Activated T-cell treated with anti-CD3 and anti-CD28 coated beads for 4 hours (primary cell): ENCODE measurements around the gene DMRT1.

ENCODE experiments used
- DNase-seq: peaks from one replicate; pipeline ENCODE4 v3.0.0-alpha.2; 2020

The DMRT1 gene

GRCh38 chr9:841371-842209, at the start of gene DMRT1:
Gene DMRT1 (plus strand): TSS chr9:841697. CDS start chr9:841839, 142 bp downstream.
- DNase-seq, result no peak

DNA sequence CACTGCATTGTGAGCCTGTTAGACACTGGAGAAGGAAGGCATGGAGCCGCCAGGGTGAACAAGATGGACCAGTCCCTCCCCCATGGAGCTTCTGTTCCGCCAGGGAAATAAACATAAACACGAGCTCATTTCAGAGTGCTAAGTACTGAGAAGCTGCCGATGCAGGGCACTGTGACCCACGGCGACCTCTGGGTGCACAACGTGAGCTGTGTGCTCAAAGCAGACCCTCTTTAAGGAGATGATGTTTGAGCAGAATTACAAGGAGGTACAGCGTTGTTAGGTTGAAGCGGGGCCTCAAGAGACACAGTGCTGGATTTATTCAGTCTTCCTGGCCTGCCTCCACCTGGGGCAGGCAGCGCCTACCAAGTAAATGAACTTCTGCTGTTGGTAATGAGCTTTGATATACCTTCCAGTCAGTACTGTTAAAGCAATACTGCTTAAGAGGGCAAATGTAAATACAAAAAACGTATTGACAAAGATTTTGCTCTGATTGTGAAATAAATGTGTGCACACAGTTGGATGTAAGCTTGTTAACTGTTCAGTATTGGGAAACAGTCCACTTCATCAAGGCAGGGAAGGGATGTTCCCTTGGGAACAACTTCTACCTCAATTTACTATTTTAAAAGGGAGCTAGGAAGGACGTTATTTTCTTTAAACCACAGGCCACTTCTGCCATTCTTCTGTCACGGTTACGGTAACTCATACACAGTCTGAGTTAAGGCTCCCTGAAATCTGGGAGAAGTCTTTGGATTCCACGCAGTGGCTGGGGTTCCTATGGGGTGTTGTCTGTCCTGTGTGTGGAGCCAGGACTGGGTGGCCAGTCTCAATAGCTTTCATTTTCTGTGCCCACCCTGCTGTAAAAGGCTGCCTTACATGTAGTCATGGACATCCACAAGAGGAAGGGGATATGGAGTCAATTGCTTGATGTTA, 48.9 kb upstream of the DMRT1 start:
- DNase-seq, result no peak

- DNase-seq, result no peak
Observed at GRCh38 chr9:794386-794785, 47.1 kb upstream of the DMRT1 start.

DNA sequence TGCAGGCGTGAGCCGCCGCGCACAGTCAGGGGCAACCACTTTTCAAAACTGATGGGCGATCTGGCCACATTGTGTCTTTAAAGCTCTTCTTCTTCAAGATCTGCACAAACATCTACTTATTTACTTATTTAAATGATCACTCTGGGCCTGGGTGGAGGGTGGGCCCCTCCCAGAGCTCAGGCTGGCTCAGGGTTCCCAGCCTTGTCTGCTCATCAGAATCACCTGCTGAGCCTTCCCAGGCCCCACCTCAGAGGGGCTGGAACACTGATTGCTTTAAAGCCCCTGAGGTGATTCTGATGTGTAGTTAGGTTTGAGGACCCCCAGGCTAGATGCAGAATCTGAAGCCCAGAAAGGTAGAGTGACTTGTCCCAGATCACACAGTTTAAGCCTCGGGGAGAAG, 45.6 kb upstream of the DMRT1 start:
- DNase-seq, result no peak

GRCh38 chr9:800591-801150, 40.8 kb upstream of the DMRT1 start:
- no peak for DNase-seq

GRCh38 chr9:801399-802071, 40.0 kb upstream of the DMRT1 start:
- DNase-seq, result no peak

- DNase-seq, result no peak
Observed at GRCh38 chr9:804026-804425, 37.5 kb upstream of the DMRT1 start.

DNA sequence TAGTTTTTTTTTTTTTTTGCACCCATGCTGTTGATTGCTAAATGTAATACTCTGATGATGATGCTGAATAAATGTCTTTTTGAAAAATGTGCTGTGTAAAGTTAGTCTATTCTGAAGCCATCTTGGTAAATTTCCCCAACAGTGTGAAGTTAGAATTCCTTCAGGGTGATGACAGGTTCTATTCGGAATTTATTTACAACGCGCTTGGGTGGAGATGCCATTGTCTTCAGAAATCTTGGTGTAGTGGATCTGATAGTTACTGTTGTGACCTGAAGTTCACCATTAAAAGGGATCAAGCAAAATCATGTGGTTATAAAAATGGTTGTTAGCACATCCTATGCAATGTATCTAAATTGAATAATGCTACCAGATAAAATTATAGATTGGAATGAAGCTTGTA, 36.3 kb upstream of the DMRT1 start:
- no peak for DNase-seq

GRCh38 chr9:806285-807156, 35.0 kb upstream of the DMRT1 start:
- no peak for DNase-seq

DNA sequence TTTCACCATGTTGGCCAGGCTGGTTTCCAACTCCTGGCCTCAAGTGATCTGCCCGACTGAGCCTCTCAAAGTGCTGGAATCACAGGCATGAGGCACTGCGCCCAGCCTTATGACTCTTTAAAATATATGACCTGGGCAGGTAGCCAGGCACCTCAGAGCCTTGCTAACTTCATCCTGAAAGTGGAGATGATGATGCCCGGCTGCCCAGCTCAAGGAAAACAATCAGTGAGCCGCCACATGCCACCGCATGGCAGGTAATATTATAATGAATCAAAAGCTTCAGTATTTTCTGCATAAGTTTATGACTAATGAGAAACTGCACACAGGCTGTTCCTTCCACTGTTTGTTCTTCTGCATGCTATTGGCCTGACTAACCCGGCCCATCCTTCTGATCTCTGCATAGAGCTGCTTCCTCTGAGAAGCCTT, 30.4 kb upstream of the DMRT1 start:
- no peak for DNase-seq

- DNase-seq, result no peak
Observed at GRCh38 chr9:818958-819357, 22.5 kb upstream of the DMRT1 start.

DNA sequence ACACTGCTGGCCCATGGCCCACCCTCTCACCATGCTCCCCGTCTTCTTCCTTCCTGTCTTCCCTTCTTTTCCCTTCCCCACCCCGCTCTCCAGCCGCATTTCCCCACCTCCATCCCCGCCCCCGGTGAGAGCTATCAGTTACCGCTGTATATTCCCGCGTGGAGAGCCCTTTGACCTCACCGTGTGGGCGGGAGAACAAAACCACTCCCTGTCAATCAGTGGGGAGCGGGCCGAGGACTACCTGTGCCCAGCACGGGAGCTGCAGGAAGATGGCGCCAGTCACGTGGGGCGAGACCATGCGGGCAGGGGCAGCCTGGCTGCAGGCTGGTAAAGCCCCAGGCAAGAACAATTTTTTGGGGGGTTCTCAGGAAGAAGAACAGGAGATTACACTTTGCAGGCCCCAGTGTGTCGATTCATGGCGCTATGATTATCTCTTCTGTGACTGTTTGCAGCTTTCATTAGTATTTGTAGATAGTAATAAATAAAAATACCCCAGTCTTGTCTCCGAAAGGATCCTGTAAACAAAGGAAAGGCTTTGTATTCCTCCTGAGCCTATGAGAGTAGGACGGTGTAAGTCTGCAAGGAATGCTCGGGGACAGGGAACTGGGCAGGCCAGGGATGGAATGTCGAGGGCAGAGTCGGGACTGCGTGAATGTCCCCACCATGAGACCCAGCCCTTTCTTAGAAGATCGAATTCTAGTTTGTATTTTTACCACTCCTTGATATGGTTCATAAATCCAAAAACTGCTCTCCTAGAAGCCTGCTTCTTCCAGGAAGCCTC, 14.8 kb upstream of the DMRT1 start:
- no peak for DNase-seq

DNA sequence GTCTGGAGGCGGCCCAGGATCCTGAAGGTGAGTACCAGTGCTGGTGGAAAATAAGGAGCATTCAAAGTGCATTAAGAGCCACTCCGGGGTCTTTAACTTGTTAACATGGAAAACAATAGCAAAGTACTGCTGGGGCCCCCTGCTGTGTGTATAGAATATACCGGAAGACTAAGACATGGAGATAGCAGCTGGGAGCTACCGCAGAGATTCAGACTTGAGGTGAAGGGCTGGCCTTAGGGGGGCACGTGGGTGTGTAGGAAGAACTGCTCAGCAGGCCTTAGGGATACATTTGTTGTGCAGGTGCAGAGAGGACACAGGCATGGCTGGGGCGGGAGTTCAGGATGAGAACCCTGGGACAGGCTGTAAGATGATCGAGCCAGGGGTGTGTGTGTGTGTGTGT, 1.2 kb upstream of the DMRT1 start:
- no peak for DNase-seq

- DNase-seq, result no peak
Observed at GRCh38 chr9:842635-843426, 1.3 kb downstream of the DMRT1 start.

GRCh38 chr9:843427-843785, 1.9 kb downstream of the DMRT1 start:
- DNase-seq, result no peak

DNA sequence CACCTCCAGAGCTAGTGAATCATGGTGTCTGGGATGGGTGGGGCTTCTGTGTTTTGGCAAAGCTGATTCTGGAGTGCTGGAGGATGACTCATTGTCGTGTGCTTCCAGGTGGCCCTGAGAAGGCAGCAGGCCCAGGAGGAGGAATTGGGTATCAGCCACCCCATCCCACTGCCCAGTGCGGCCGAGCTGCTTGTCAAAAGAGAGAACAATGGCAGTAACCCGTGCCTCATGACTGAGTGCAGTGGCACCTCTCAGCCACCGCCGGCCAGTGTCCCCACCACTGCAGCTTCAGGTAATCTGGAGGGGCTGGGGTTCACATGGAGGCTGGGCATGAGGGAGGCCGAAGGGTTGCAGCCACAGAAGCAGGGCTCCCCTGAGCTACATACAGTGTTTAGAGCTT, 5.4 kb downstream of the DMRT1 start:
- DNase-seq, result no peak

- DNase-seq, result no peak
Observed at GRCh38 chr9:847505-847904, 6.0 kb downstream of the DMRT1 start.

DNA sequence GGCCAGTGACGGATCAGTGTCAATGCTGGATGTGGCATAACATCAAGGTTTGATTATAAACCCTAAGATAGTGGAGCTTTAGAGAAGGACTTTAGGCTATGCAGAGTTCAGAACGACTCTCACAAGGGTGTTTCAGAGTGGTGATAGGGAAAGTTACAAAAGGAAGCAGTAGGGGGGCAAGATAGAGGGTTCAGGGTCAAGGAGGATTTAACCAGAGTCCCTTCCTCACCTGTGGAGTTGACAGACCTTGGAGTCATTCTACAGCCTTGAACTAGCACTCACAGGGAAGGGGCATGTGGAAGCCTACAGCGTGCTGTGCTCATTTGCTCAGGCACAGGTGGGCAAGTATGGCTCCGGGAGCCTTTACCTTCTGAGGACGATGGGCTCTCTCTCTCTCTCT, 7.9 kb downstream of the DMRT1 start:
- DNase-seq, result no peak

GRCh38 chr9:852539-852938, 11.0 kb downstream of the DMRT1 start:
- DNase-seq, result no peak

DNA sequence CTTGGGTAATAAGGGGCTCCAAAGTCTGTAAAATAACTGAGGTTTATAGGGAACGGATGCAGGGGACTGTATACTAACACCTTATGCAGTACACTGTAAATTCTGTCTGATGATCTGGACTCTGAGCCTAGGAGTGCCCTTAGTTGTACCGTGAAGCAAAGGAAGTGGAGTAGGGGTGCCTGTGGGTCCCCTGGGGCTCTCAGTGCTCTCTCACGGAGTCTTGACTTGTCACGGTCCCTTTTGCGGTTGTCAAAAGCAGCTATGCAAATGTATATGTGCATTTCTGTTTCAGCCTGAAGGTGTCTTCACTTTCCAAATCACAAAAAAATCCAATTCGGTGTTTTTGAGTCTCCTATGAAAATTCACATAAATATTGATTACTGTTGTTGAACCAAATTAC, 17.8 kb downstream of the DMRT1 start:
- no peak for DNase-seq
